Measurements from ENCODE around the gene DLGAP1.

- no peak for TF ChIP-seq CTCF (IDR thresholded peaks at IDR 0.05)
- no peak for TF ChIP-seq MAX (CRISPR knock-in tag; IDR thresholded peaks at IDR 0.05)
Observed at GRCh38 chr18:3715231-3716080, 739.7 kb downstream of the DLGAP1 start.

All from WTC11 (cell line).